Fibroblast of lung (primary cell): ENCODE results near the gene MYLK. TPM values are rescaled to one million over a fixed set of nuclear protein-coding genes. Genes with fewer than 3 reads are reported as not detected.

ENCODE experiments used
- DNase-seq, 2 donors: peaks; one replicate each; pipeline versions ENCODE4 v3.0.0 to v3.0.0-alpha.2; 2010; ENCODE audit warnings: low read depth in 2 of 2
- H2AFZ ChIP-seq: 2 replicates; pipeline ENCODE4 v1.5.1; 2012; ENCODE audit warnings: low read length, control low read depth, inconsistent platforms
- H3K27ac ChIP-seq: 2 replicates; pipeline ENCODE4 v1.5.1; 2011; ENCODE audit warnings: low read length, control low read depth; ENCODE audit not compliant: insufficient read depth
- H3K27me3 ChIP-seq: 2 replicates; pipeline ENCODE4 v1.5.1; 2011; ENCODE audit warnings: mild to moderate bottlenecking, low read length; ENCODE audit not compliant: control insufficient read depth, insufficient read depth
- H3K36me3 ChIP-seq: 2 replicates; pipeline ENCODE4 v1.5.1; 2011; ENCODE audit warnings: low read length; ENCODE audit not compliant: control insufficient read depth, insufficient read depth
- H3K4me1 ChIP-seq: 2 replicates; pipeline ENCODE4 v1.5.1; 2011; ENCODE audit warnings: low read length; ENCODE audit not compliant: control insufficient read depth, insufficient read depth; ENCODE audit errors: extremely low read depth
- H3K4me2 ChIP-seq: 2 replicates; pipeline ENCODE4 v1.5.1; 2011; ENCODE audit warnings: low read length, control low read depth; ENCODE audit not compliant: insufficient read depth; ENCODE audit errors: extremely low read depth
- H3K4me3 ChIP-seq, 4 experiments: fragments of 200-600 bp in 1 of 4; sonication (generic) in 1 of 4; replicated peaks in 1 of 4; 2 replicates each; pipeline ENCODE4 v1.5.1; 2011 to 2016; ENCODE audit warnings: low read length in 4 of 4, low read depth in 3 of 4, mild to moderate bottlenecking in 3 of 4, control low read depth in 2 of 4, inconsistent platforms in 1 of 4, mixed read lengths in 1 of 4; ENCODE audit not compliant: insufficient read depth in 1 of 4; ENCODE audit errors: control extremely low read depth in 1 of 4
- H3K79me2 ChIP-seq: 2 replicates; pipeline ENCODE4 v1.5.1; 2012; ENCODE audit warnings: mild to moderate bottlenecking, low read length, inconsistent platforms; ENCODE audit not compliant: control insufficient read depth, insufficient read depth
- H3K9ac ChIP-seq: 2 replicates; pipeline ENCODE4 v1.5.1; 2011; ENCODE audit warnings: mild to moderate bottlenecking, low read length, control low read depth; ENCODE audit not compliant: insufficient read depth
- H3K9me3 ChIP-seq: 2 replicates; pipeline ENCODE4 v1.5.1; 2012; ENCODE audit warnings: low read depth, low read length; ENCODE audit not compliant: control insufficient read depth, insufficient read depth
- H4K20me1 ChIP-seq: 2 replicates; pipeline ENCODE4 v1.5.1; 2011; ENCODE audit warnings: low read length; ENCODE audit not compliant: control insufficient read depth, insufficient read depth; ENCODE audit errors: extremely low read depth
- CTCF ChIP-seq, 2 donors: IDR thresholded peaks in 1 of 2; conservative IDR thresholded peaks in 1 of 2; 1 replicate in 1 of 2; 2 replicates in 1 of 2; pipeline ENCODE4 v1.5.1; 2011 to 2012; ENCODE audit warnings: low read length in 2 of 2, control low read depth in 1 of 2, inconsistent platforms in 1 of 2, low read depth in 1 of 2, mild to moderate bottlenecking in 1 of 2
- EZH2 ChIP-seq: IDR thresholded peaks from 2 replicates; pipeline ENCODE4 v1.5.1; 2012; ENCODE audit warnings: low read length, control low read depth, mild to moderate bottlenecking; ENCODE audit errors: missing control alignments
- polyA plus RNA-seq, 2 donors: library from polyadenylated mRNA; depleted of rRNA in 1 of 2; stranded (reverse) in 1 of 2; unstranded in 1 of 2; fragments of >200 nt; gene quantifications; 2 replicates each; pipeline ENCODE4 v1.2.1, GENCODE V29; 2011 to 2012; ENCODE audit warnings: missing spikeins in 1 of 2
- total RNA-seq: library from RNA; depleted of rRNA; stranded (reverse); fragments of >200 nt; gene quantifications from 2 replicates; pipeline ENCODE4 v1.2.1, GENCODE V29; 2014

Gene MYLK
- total and polyA plus RNA-seq, 2 donors (not counting 1 experiment from before 2014, with no cell fraction given) = 918 to 941 TPM

GRCh38 chr3:123818921-123819429 lies 65.2 kb downstream of the MYLK start:
- peak overlapping the region; percentile 17 for H3K4me2 ChIP-seq
- no peak overlapping the region for H3K4me3 ChIP-seq
- no peaks in the 10 kb centered on the region for H3K9me3 ChIP-seq
- peaks cover 10% of the 10 kb centered on the region for H3K36me3 ChIP-seq
- no peaks in the 10 kb centered on the region for H3K27me3 ChIP-seq
- H2AFZ ChIP-seq = no peak overlapping the region
- peak; percentile 51 to 94 for DNase-seq
- no peaks in the 10 kb centered on the region for H4K20me1 ChIP-seq
- no peak for TF ChIP-seq CTCF (conservative IDR thresholded peaks at IDR 0.05 in 1 of 2, IDR thresholded peaks at IDR 0.05 in 1 of 2; ENCODE audit: low read depth in 1 of 2, low read length in 2 of 2)
- no peak for TF ChIP-seq EZH2
- no peak overlapping the region for H3K9ac ChIP-seq
- peaks cover 38% of the 10 kb centered on the region for H3K4me1 ChIP-seq
- H3K79me2 ChIP-seq = peaks cover 3% of the 10 kb centered on the region
- peak overlapping the region; percentile 11 for H3K27ac ChIP-seq

- H4K20me1 ChIP-seq = no peaks in the 10 kb centered on the region
- H3K9ac ChIP-seq = no peak overlapping the region
- H3K27ac ChIP-seq = peak overlapping the region; percentile 11
- H3K4me3 ChIP-seq = no peak overlapping the region
- H3K27me3 ChIP-seq = no peaks in the 10 kb centered on the region
- DNase-seq = peak in 1 of 2 donors; percentile 92
- H2AFZ ChIP-seq = no peak overlapping the region
- H3K9me3 ChIP-seq = no peaks in the 10 kb centered on the region
- H3K4me2 ChIP-seq = no peak overlapping the region
- peaks cover 10% of the 10 kb centered on the region for H3K36me3 ChIP-seq
- H3K4me1 ChIP-seq = peaks cover 38% of the 10 kb centered on the region
- peaks cover 2% of the 10 kb centered on the region for H3K79me2 ChIP-seq
- no peak for TF ChIP-seq CTCF (conservative IDR thresholded peaks at IDR 0.05 in 1 of 2, IDR thresholded peaks at IDR 0.05 in 1 of 2; ENCODE audit: low read depth in 1 of 2, low read length in 2 of 2)
- TF ChIP-seq EZH2 = no peak
Observed at GRCh38 chr3:123818324-123818920, 65.7 kb downstream of the MYLK start.

- Histone ChIP-seq H3K27ac (peak overlapping the region; percentile 44), H2AFZ (no peak overlapping the region), H3K79me2 (peaks cover 2% of the 10 kb centered on the region)
Observed at GRCh38 chr3:123817413-123817812, 66.7 kb downstream of the MYLK start.

More at GRCh38 chr3:123817413-123817812, 66.7 kb downstream of the MYLK start:
- Histone ChIP-seq H3K9ac (no peak overlapping the region), H3K4me2 (no peak overlapping the region), H3K36me3 (peaks cover 10% of the 10 kb centered on the region), H3K4me1 (peaks cover 38% of the 10 kb centered on the region), H3K27me3 (no peaks in the 10 kb centered on the region), H3K4me3 (no peak overlapping the region), H4K20me1 (no peaks in the 10 kb centered on the region), H3K9me3 (no peaks in the 10 kb centered on the region)
- peak in 1 of 2 donors; percentile 80 for DNase-seq
- TF ChIP-seq EZH2 (no peak), CTCF (conservative IDR thresholded peaks at IDR 0.05 in 1 of 2, IDR thresholded peaks at IDR 0.05 in 1 of 2; ENCODE audit: low read depth in 1 of 2, low read length in 2 of 2) (no peak)
